Measurements from ENCODE around the gene ANG.

Gene ANG

DNA sequence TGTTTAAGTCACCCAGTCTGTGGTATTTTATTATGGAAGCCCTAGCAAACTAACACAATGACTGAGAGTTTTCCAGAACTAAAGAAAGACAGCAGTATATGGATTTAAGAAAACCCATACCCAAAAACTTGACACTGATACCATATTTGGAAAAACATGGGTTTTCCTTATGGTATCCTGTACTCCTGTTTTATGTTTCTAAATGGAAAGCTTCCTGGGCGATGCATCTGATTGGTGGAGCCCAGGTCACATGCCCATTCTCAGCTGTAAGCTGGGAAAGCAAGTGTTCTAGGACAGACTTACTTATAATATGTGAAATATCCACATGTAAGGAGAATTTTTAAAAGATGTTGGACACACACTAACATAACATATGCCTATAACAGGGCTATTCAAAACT, 8.7 kb upstream of the ANG start:
- no peaks in the 10 kb centered on the region for H3K9me3 ChIP-seq (ENCODE audit: control insufficient read depth, insufficient read depth, low read depth, low read length)
- H3K4me1 ChIP-seq (ENCODE audit: control insufficient read depth, insufficient read depth, low read length), result peaks cover 13% of the 10 kb centered on the region
- no peaks in the 10 kb centered on the region for H3K27me3 ChIP-seq (ENCODE audit: control insufficient read depth, insufficient read depth, low read length)
- peak overlapping the region; percentile 96 for H3K4me3 ChIP-seq (ENCODE audit: low read depth, low read length)
- no peaks in the 10 kb centered on the region for H3K36me3 ChIP-seq (ENCODE audit: control insufficient read depth, insufficient read depth, low read length)
- no peak overlapping the region for H3K9ac ChIP-seq (ENCODE audit: low read length)
- no peak overlapping the region for H3K27ac ChIP-seq (ENCODE audit: low read depth, low read length)

GRCh38 chr14:20680363-20680762, 8.2 kb upstream of the ANG start:
- no peak overlapping the region for H3K27ac ChIP-seq (ENCODE audit: low read depth, low read length)
- no peaks in the 10 kb centered on the region for H3K27me3 ChIP-seq (ENCODE audit: control insufficient read depth, insufficient read depth, low read length)
- no peaks in the 10 kb centered on the region for H3K36me3 ChIP-seq (ENCODE audit: control insufficient read depth, insufficient read depth, low read length)
- no peak overlapping the region for H3K9ac ChIP-seq (ENCODE audit: low read length)
- H3K9me3 ChIP-seq (ENCODE audit: control insufficient read depth, insufficient read depth, low read depth, low read length), result no peaks in the 10 kb centered on the region
- H3K4me3 ChIP-seq (ENCODE audit: low read depth, low read length), result peak overlapping the region; percentile 96
- H3K4me1 ChIP-seq (ENCODE audit: control insufficient read depth, insufficient read depth, low read length), result peaks cover 17% of the 10 kb centered on the region

GRCh38 chr14:20680843-20681347, 7.7 kb upstream of the ANG start:
- Histone ChIP-seq H3K4me1 (ENCODE audit: control insufficient read depth, insufficient read depth, low read length) (peaks cover 19% of the 10 kb centered on the region), H3K27ac (ENCODE audit: low read depth, low read length) (no peak overlapping the region)

GRCh38 chr14:20681348-20682126, 7.0 kb upstream of the ANG start:
- Histone ChIP-seq H3K4me1 (ENCODE audit: control insufficient read depth, insufficient read depth, low read length) (peaks cover 16% of the 10 kb centered on the region), H3K9me3 (ENCODE audit: control insufficient read depth, insufficient read depth, low read depth, low read length) (no peaks in the 10 kb centered on the region), H3K27ac (ENCODE audit: low read depth, low read length) (peak overlapping the region; percentile 86), H3K27me3 (ENCODE audit: control insufficient read depth, insufficient read depth, low read length) (no peaks in the 10 kb centered on the region), H3K4me3 (ENCODE audit: low read depth, low read length) (peak overlapping the region; percentile 96), H3K36me3 (ENCODE audit: control insufficient read depth, insufficient read depth, low read length) (no peaks in the 10 kb centered on the region), H3K9ac (ENCODE audit: low read length) (peak overlapping the region; percentile 89)

More at GRCh38 chr14:20680843-20681347, 7.7 kb upstream of the ANG start:
- H3K36me3 ChIP-seq (ENCODE audit: control insufficient read depth, insufficient read depth, low read length), result no peaks in the 10 kb centered on the region
- peak overlapping the region; percentile 96 for H3K4me3 ChIP-seq (ENCODE audit: low read depth, low read length)
- H3K27me3 ChIP-seq (ENCODE audit: control insufficient read depth, insufficient read depth, low read length), result no peaks in the 10 kb centered on the region
- H3K9ac ChIP-seq (ENCODE audit: low read length), result peak overlapping the region; percentile 71
- no peaks in the 10 kb centered on the region for H3K9me3 ChIP-seq (ENCODE audit: control insufficient read depth, insufficient read depth, low read depth, low read length)

GRCh38 chr14:20682127-20682434, 6.5 kb upstream of the ANG start:
- H3K27me3 ChIP-seq (ENCODE audit: control insufficient read depth, insufficient read depth, low read length), result no peaks in the 10 kb centered on the region
- H3K9ac ChIP-seq (ENCODE audit: low read length), result peak overlapping the region; percentile 89
- H3K4me1 ChIP-seq (ENCODE audit: control insufficient read depth, insufficient read depth, low read length), result peaks cover 16% of the 10 kb centered on the region
- peak overlapping the region; percentile 96 for H3K4me3 ChIP-seq (ENCODE audit: low read depth, low read length)
- H3K36me3 ChIP-seq (ENCODE audit: control insufficient read depth, insufficient read depth, low read length), result no peaks in the 10 kb centered on the region
- H3K27ac ChIP-seq (ENCODE audit: low read depth, low read length), result peak overlapping the region; percentile 86
- no peaks in the 10 kb centered on the region for H3K9me3 ChIP-seq (ENCODE audit: control insufficient read depth, insufficient read depth, low read depth, low read length)

- H3K27me3 ChIP-seq (ENCODE audit: control insufficient read depth, insufficient read depth, low read length), result no peaks in the 10 kb centered on the region
These were observed 6.0 kb upstream of the ANG start for GRCh38 chr14:20682435-20683124.

GRCh38 chr14:20683125-20683890, 5.3 kb upstream of the ANG start:
- Histone ChIP-seq H3K4me3 (ENCODE audit: low read depth, low read length) (peak overlapping the region; percentile 96), H3K4me1 (ENCODE audit: control insufficient read depth, insufficient read depth, low read length) (peaks cover 16% of the 10 kb centered on the region), H3K36me3 (ENCODE audit: control insufficient read depth, insufficient read depth, low read length) (no peaks in the 10 kb centered on the region), H3K9me3 (ENCODE audit: control insufficient read depth, insufficient read depth, low read depth, low read length) (no peaks in the 10 kb centered on the region), H3K27me3 (ENCODE audit: control insufficient read depth, insufficient read depth, low read length) (no peaks in the 10 kb centered on the region), H3K27ac (ENCODE audit: low read depth, low read length) (peak overlapping the region; percentile 86), H3K9ac (ENCODE audit: low read length) (peak overlapping the region; percentile 89)

More at GRCh38 chr14:20682435-20683124, 6.0 kb upstream of the ANG start:
- no peaks in the 10 kb centered on the region for H3K36me3 ChIP-seq (ENCODE audit: control insufficient read depth, insufficient read depth, low read length)
- H3K4me1 ChIP-seq (ENCODE audit: control insufficient read depth, insufficient read depth, low read length), result peaks cover 16% of the 10 kb centered on the region
- H3K27ac ChIP-seq (ENCODE audit: low read depth, low read length), result peak overlapping the region; percentile 86
- peak overlapping the region; percentile 89 for H3K9ac ChIP-seq (ENCODE audit: low read length)
- H3K4me3 ChIP-seq (ENCODE audit: low read depth, low read length), result peak overlapping the region; percentile 96
- H3K9me3 ChIP-seq (ENCODE audit: control insufficient read depth, insufficient read depth, low read depth, low read length), result no peaks in the 10 kb centered on the region

- H3K9me3 ChIP-seq (ENCODE audit: control insufficient read depth, insufficient read depth, low read depth, low read length), result no peaks in the 10 kb centered on the region
- peak within 1 kb of the TSS; percentile 11; the same call in 1 of the 2 replicates for H3K27ac ChIP-seq (ENCODE audit: low read depth, low read length)
- H3K27me3 ChIP-seq (ENCODE audit: control insufficient read depth, insufficient read depth, low read length), result no peaks in the 10 kb centered on the region
- H3K4me3 ChIP-seq (ENCODE audit: low read depth, low read length), result peak within 1 kb of the TSS; percentile 96
- peak within 1 kb of the TSS; percentile 82 for H3K9ac ChIP-seq (ENCODE audit: low read length)
- no peaks in the 10 kb centered on the region for H3K36me3 ChIP-seq (ENCODE audit: control insufficient read depth, insufficient read depth, low read length)
- peaks cover 16% of the 10 kb centered on the region for H3K4me1 ChIP-seq (ENCODE audit: control insufficient read depth, insufficient read depth, low read length)
These were observed 4.5 kb upstream of the ANG start, which contains the start of gene RNASE4 for GRCh38 chr14:20683891-20684661. TSS of gene RNASE4 (plus strand) at chr14:20684560. CDS start at chr14:20699372, 14,812 bp downstream.

DNA sequence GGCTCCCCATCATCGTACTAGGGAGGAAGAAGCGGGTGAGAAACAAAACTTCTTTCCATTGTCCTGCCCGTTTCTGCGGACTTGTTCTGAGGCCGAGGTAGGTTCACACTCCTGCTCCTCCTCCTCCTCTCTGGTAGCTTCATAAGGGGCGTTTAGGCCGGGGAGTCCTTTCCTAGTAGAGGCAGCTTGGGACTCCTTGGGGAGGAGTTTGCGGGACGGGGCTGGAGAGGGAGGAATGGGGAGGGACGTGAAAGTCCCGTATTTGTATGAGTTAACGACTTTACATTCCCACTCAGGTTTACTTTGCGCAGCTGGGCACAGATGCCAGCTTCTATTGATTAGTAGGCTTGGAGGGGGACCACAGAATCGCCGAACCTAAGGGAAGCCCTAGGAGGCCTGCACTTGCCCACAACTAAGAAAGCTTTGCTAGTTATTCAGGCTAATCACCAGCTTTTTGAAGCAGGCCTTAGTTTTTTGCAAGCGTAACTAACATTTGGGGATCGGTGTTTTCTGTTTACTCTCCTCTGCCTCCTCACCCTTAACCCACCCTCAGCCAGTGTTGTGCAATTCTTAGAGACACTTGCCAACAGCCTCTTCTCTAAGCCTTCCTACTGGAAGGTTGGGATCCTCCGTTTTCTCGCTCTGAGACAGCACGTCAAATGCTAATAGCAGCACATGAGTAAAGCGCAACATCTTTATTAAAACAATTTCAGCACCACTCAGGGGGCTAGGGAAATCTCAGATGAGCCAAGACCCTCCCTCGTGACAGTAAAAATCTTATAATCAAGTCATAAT, 3.7 kb upstream of the ANG start:
- peak overlapping the region; percentile 96 for H3K4me3 ChIP-seq (ENCODE audit: low read depth, low read length)
- peaks cover 16% of the 10 kb centered on the region for H3K4me1 ChIP-seq (ENCODE audit: control insufficient read depth, insufficient read depth, low read length)
- H3K9me3 ChIP-seq (ENCODE audit: control insufficient read depth, insufficient read depth, low read depth, low read length), result no peaks in the 10 kb centered on the region
- no peaks in the 10 kb centered on the region for H3K36me3 ChIP-seq (ENCODE audit: control insufficient read depth, insufficient read depth, low read length)
- H3K27ac ChIP-seq (ENCODE audit: low read depth, low read length), result no peak overlapping the region
- H3K27me3 ChIP-seq (ENCODE audit: control insufficient read depth, insufficient read depth, low read length), result no peaks in the 10 kb centered on the region
- peak overlapping the region; percentile 71 for H3K9ac ChIP-seq (ENCODE audit: low read length)
